ENCODE data around the gene ASS1. TPM values are rescaled to one million over a fixed set of nuclear protein-coding genes. Genes with fewer than 3 reads are reported as not detected.
A peak's percentile ranks its signal among the peaks of the same experiment; 100 is the strongest.
"Not testable (repeated sequence)": the region's sequence is repeated elsewhere in the genome, so short reads cannot be mapped to it uniquely, and the experiment has no call there.

The ASS1 gene
- polyA plus RNA-seq, 4 donors, result 295 to 962 (median 408) TPM

- peaks cover 4 to 16% (median 5%) of the 10 kb centered on the region in 3 donors for H3K27me3 ChIP-seq (ENCODE audit: control insufficient read depth in 3 of 3, insufficient read depth in 3 of 3, low read length in 3 of 3)
- peak overlapping the region in 2 of 3 donors; percentile 12 to 32 for H3K4me3 ChIP-seq (ENCODE audit: low read depth in 1 of 3, low read length in 3 of 3)
- DNase-seq, result peak in 1 of 2 donors; percentile 84
- no peak for FAIRE-seq
- WGBS, 3 donors, result 5 to 9% (median 9%) methylated on average over 78 to 92 of the region's 92 CpGs
- H3K36me3 ChIP-seq (ENCODE audit: control insufficient read depth in 3 of 3, insufficient read depth in 2 of 3, low read depth in 1 of 3, low read length in 3 of 3), result peaks cover 0 to 29% (median 0%) of the 10 kb centered on the region in 3 donors
- peaks cover 0 to 13% (median 0%) of the 10 kb centered on the region in 3 donors for H3K4me1 ChIP-seq (ENCODE audit: control insufficient read depth in 3 of 3, insufficient read depth in 2 of 3, low read depth in 1 of 3, low read length in 2 of 3)
- H3K9me3 ChIP-seq (ENCODE audit: control insufficient read depth in 2 of 2, insufficient read depth in 1 of 2, low read depth in 1 of 2, low read length in 1 of 2), result peaks cover 0 to 17% of the 10 kb centered on the region in 2 donors
- no peak overlapping the region for H3K27ac ChIP-seq (ENCODE audit: low read depth in 1 of 3, low read length in 2 of 3)
Measured at GRCh38 chr9:130433168-130433946, 11.4 kb upstream of the ASS1 start.

GRCh38 chr9:130433947-130434262 is 10.9 kb upstream of the ASS1 start:
- peaks cover 0 to 17% of the 10 kb centered on the region in 2 donors for H3K9me3 ChIP-seq (ENCODE audit: control insufficient read depth in 2 of 2, insufficient read depth in 1 of 2, low read depth in 1 of 2, low read length in 1 of 2)
- peaks cover 4 to 16% (median 5%) of the 10 kb centered on the region in 3 donors for H3K27me3 ChIP-seq (ENCODE audit: control insufficient read depth in 3 of 3, insufficient read depth in 3 of 3, low read length in 3 of 3)
- peak overlapping the region in 1 of 3 donors; percentile 12 for H3K4me3 ChIP-seq (ENCODE audit: low read depth in 1 of 3, low read length in 3 of 3)
- WGBS, 3 donors, result 19 to 51% (median 25%) methylated on average over 9 of the region's 9 CpGs
- peaks cover 0 to 24% (median 0%) of the 10 kb centered on the region in 3 donors for H3K36me3 ChIP-seq (ENCODE audit: control insufficient read depth in 3 of 3, insufficient read depth in 2 of 3, low read depth in 1 of 3, low read length in 3 of 3)
- no peak for DNase-seq
- peaks cover 0 to 13% (median 0%) of the 10 kb centered on the region in 3 donors for H3K4me1 ChIP-seq (ENCODE audit: control insufficient read depth in 3 of 3, insufficient read depth in 2 of 3, low read depth in 1 of 3, low read length in 2 of 3)
- no peak for FAIRE-seq
- no peak overlapping the region for H3K27ac ChIP-seq (ENCODE audit: low read depth in 1 of 3, low read length in 2 of 3)

GRCh38 chr9:130434656-130435055 is 10.1 kb upstream of the ASS1 start:
- Histone ChIP-seq H3K27me3 (ENCODE audit: control insufficient read depth in 3 of 3, insufficient read depth in 3 of 3, low read length in 3 of 3) (peaks cover 4 to 16% (median 5%) of the 10 kb centered on the region in 3 donors), H3K4me1 (ENCODE audit: control insufficient read depth in 3 of 3, insufficient read depth in 2 of 3, low read depth in 1 of 3, low read length in 2 of 3) (peaks cover 0 to 13% (median 0%) of the 10 kb centered on the region in 3 donors), H3K9me3 (ENCODE audit: control insufficient read depth in 2 of 2, insufficient read depth in 1 of 2, low read depth in 1 of 2, low read length in 1 of 2) (peaks cover 0 to 14% of the 10 kb centered on the region in 2 donors), H3K36me3 (ENCODE audit: control insufficient read depth in 3 of 3, insufficient read depth in 2 of 3, low read depth in 1 of 3, low read length in 3 of 3) (peaks cover 0 to 16% (median 0%) of the 10 kb centered on the region in 3 donors)
- H3K4me3 ChIP-seq (ENCODE audit: low read depth in 1 of 3, low read length in 3 of 3); DNase-seq; FAIRE-seq; H3K27ac ChIP-seq (ENCODE audit: low read depth in 1 of 3, low read length in 2 of 3): not testable (repeated sequence)
- 86 to 94% (median 92%) methylated on average over 5 of the region's 5 CpGs for WGBS, 3 donors

GRCh38 chr9:130437011-130437789 is 7.6 kb upstream of the ASS1 start:
- Histone ChIP-seq H3K27ac (ENCODE audit: low read depth in 1 of 3, low read length in 2 of 3) (no peak overlapping the region), H3K4me3 (ENCODE audit: low read depth in 1 of 3, low read length in 3 of 3) (no peak overlapping the region), H3K4me1 (ENCODE audit: control insufficient read depth in 3 of 3, insufficient read depth in 2 of 3, low read depth in 1 of 3, low read length in 2 of 3) (peaks cover 0 to 13% (median 0%) of the 10 kb centered on the region in 3 donors), H3K36me3 (ENCODE audit: control insufficient read depth in 3 of 3, insufficient read depth in 2 of 3, low read depth in 1 of 3, low read length in 3 of 3) (no peaks in the 10 kb centered on the region), H3K9me3 (ENCODE audit: control insufficient read depth in 2 of 2, insufficient read depth in 1 of 2, low read depth in 1 of 2, low read length in 1 of 2) (peaks cover 0 to 9% of the 10 kb centered on the region in 2 donors), H3K27me3 (ENCODE audit: control insufficient read depth in 3 of 3, insufficient read depth in 3 of 3, low read length in 3 of 3) (peaks cover 4 to 16% (median 5%) of the 10 kb centered on the region in 3 donors)
- no peak for FAIRE-seq
- 75 to 80% (median 77%) methylated on average over 15 of the region's 15 CpGs for WGBS, 3 donors
- no peak for DNase-seq

GRCh38 chr9:130438382-130438981 is 6.3 kb upstream of the ASS1 start:
- H3K9me3 ChIP-seq (ENCODE audit: control insufficient read depth in 2 of 2, insufficient read depth in 1 of 2, low read depth in 1 of 2, low read length in 1 of 2), result peaks cover 0 to 11% of the 10 kb centered on the region in 2 donors
- peaks cover 0 to 9% (median 3%) of the 10 kb centered on the region in 3 donors for H3K27me3 ChIP-seq (ENCODE audit: control insufficient read depth in 3 of 3, insufficient read depth in 3 of 3, low read length in 3 of 3)
- H3K36me3 ChIP-seq (ENCODE audit: control insufficient read depth in 3 of 3, insufficient read depth in 2 of 3, low read depth in 1 of 3, low read length in 3 of 3), result no peaks in the 10 kb centered on the region
- DNase-seq (no peak), FAIRE-seq (no peak)
- H3K4me1 ChIP-seq (ENCODE audit: control insufficient read depth in 3 of 3, insufficient read depth in 2 of 3, low read depth in 1 of 3, low read length in 2 of 3), result peaks cover 0 to 7% (median 0%) of the 10 kb centered on the region in 3 donors
- no peak overlapping the region for H3K27ac ChIP-seq (ENCODE audit: low read depth in 1 of 3, low read length in 2 of 3)
- 75 to 83% (median 77%) methylated on average over 6 of the region's 6 CpGs for WGBS, 3 donors
- H3K4me3 ChIP-seq (ENCODE audit: low read depth in 1 of 3, low read length in 3 of 3), result no peak overlapping the region

GRCh38 chr9:130441031-130441430 is 3.7 kb upstream of the ASS1 start:
- DNase-seq (no peak), FAIRE-seq (no peak)
- Histone ChIP-seq H3K27ac (ENCODE audit: low read depth in 1 of 3, low read length in 2 of 3) (no peak overlapping the region), H3K4me3 (ENCODE audit: low read depth in 1 of 3, low read length in 3 of 3) (no peak overlapping the region), H3K27me3 (ENCODE audit: control insufficient read depth in 3 of 3, insufficient read depth in 3 of 3, low read length in 3 of 3) (no peaks in the 10 kb centered on the region), H3K36me3 (ENCODE audit: control insufficient read depth in 3 of 3, insufficient read depth in 2 of 3, low read depth in 1 of 3, low read length in 3 of 3) (peaks cover 0 to 1% (median 0%) of the 10 kb centered on the region in 3 donors), H3K4me1 (ENCODE audit: control insufficient read depth in 3 of 3, insufficient read depth in 2 of 3, low read depth in 1 of 3, low read length in 2 of 3) (peaks cover 0 to 12% (median 0%) of the 10 kb centered on the region in 3 donors), H3K9me3 (ENCODE audit: control insufficient read depth in 2 of 2, insufficient read depth in 1 of 2, low read depth in 1 of 2, low read length in 1 of 2) (peaks cover 0 to 11% of the 10 kb centered on the region in 2 donors)
- WGBS, 3 donors, result 91 to 100% (median 100%) methylated on average over 1 of the region's 1 CpG

- FAIRE-seq, result no peak
- 83 to 86% (median 86%) methylated on average over 7 to 9 of the region's 9 CpGs for WGBS, 3 donors
- peaks cover 0 to 30% (median 7%) of the 10 kb centered on the region in 3 donors for H3K4me1 ChIP-seq (ENCODE audit: control insufficient read depth in 3 of 3, insufficient read depth in 2 of 3, low read depth in 1 of 3, low read length in 2 of 3)
- H3K4me3 ChIP-seq (ENCODE audit: low read depth in 1 of 3, low read length in 3 of 3), result no peak overlapping the region
- peaks cover 0 to 11% of the 10 kb centered on the region in 2 donors for H3K9me3 ChIP-seq (ENCODE audit: control insufficient read depth in 2 of 2, insufficient read depth in 1 of 2, low read depth in 1 of 2, low read length in 1 of 2)
- no peak for DNase-seq
- no peaks in the 10 kb centered on the region for H3K27me3 ChIP-seq (ENCODE audit: control insufficient read depth in 3 of 3, insufficient read depth in 3 of 3, low read length in 3 of 3)
- H3K27ac ChIP-seq (ENCODE audit: low read depth in 1 of 3, low read length in 2 of 3), result no peak overlapping the region
- H3K36me3 ChIP-seq (ENCODE audit: control insufficient read depth in 3 of 3, insufficient read depth in 2 of 3, low read depth in 1 of 3, low read length in 3 of 3), result peaks cover 0 to 19% (median 0%) of the 10 kb centered on the region in 3 donors
Measured at GRCh38 chr9:130442746-130443455, 1.9 kb upstream of the ASS1 start.

All from small intestine (tissue), 7 donors.